Esophagus muscularis mucosa (tissue), 4 donors: ENCODE data around the gene MGLL. TPM values are rescaled to one million over a fixed set of nuclear protein-coding genes. Genes with fewer than 3 reads are reported as not detected.

Experiments used
- DNase-seq: peaks from one replicate; pipeline ENCODE4 v3.0.0-alpha.2; 2017; ENCODE audit errors: extremely low spot score
- H3K27ac ChIP-seq, 4 donors: fragments of 200-600 bp; sonication (generic); replicated peaks in 1 of 4; 1 replicate in 3 of 4; 2 replicates in 1 of 4; pipeline ENCODE4 v1.5.1; 2016 to 2019; ENCODE audit warnings: mild to moderate bottlenecking in 1 of 4
- H3K27me3 ChIP-seq, 4 donors: fragments of 200-600 bp; sonication (generic); one replicate each; pipeline versions ENCODE4 v1.5.1 to v1.6.0; 2016 to 2019
- H3K36me3 ChIP-seq, 4 donors: fragments of 200-600 bp; sonication (generic); one replicate each; pipeline ENCODE4 v1.5.1; 2016 to 2019
- H3K4me1 ChIP-seq, 4 donors: fragments of 200-600 bp; sonication (generic); one replicate each; pipeline ENCODE4 v1.5.1; 2016 to 2019
- H3K4me3 ChIP-seq, 4 donors: fragments of 200-600 bp; sonication (generic); 1 replicate in 2 of 4; 2 replicates in 2 of 4; pipeline ENCODE4 v1.5.1; 2016 to 2019; ENCODE audit warnings: mild to moderate bottlenecking in 4 of 4, moderate library complexity in 1 of 4
- H3K9me3 ChIP-seq, 4 donors: fragments of 200-600 bp; sonication (generic); 1 replicate in 3 of 4; 2 replicates in 1 of 4; pipeline ENCODE4 v1.5.1; 2016 to 2019
- EP300 ChIP-seq: sonication (generic); formaldehyde crosslinking; IDR thresholded peaks from one replicate; pipeline ENCODE4 v1.6.1; 2017; ENCODE audit warnings: antibody characterized with exemption
- POLR2A ChIP-seq: fragments of 450-650 bp; IDR thresholded peaks from one replicate; pipeline ENCODE4 v1.6.1; 2017; ENCODE audit warnings: antibody characterized with exemption, moderate library complexity, mild to moderate bottlenecking, low read depth
- POLR2AphosphoS5 ChIP-seq, 2 donors: sonication (generic); formaldehyde crosslinking; IDR thresholded peaks; one replicate each; pipeline ENCODE4 v1.6.1; 2017; ENCODE audit warnings: antibody characterized with exemption in 2 of 2
- WGBS: methylation state at CpG from one replicate; pipeline ENCODE4 v1.1.5; 2018; 5-methylcytosine and 5-hydroxymethylcytosine counted together
- intact Hi-C: fragments of 100-400 bp; cut with DNase I; formaldehyde crosslinking; loops from one replicate; pipeline ENCODE4 v1.15.1; 2023
- total RNA-seq, 4 donors: library from RNA; depleted of rRNA; stranded (reverse); fragments of >200 nt; gene quantifications; one replicate each; pipeline versions ENCODE4 v1.1.0 to v1.2.1, GENCODE V29; 2016
- TF ChIP-seq, protein P1 (sequence below), 3 experiments: fragments of 200-600 bp in 2 of 3; fragments of 450-650 bp in 1 of 3; sonication (generic) in 2 of 3; IDR thresholded peaks; one replicate each; pipeline ENCODE4 v1.5.1; 2017 to 2019; ENCODE audit warnings: antibody characterized with exemption in 3 of 3, mild to moderate bottlenecking in 2 of 3, moderate library complexity in 1 of 3

The MGLL gene
- total RNA-seq, 4 donors from 2014 or later = 56.5 to 155 (median 80.7) TPM

DNA sequence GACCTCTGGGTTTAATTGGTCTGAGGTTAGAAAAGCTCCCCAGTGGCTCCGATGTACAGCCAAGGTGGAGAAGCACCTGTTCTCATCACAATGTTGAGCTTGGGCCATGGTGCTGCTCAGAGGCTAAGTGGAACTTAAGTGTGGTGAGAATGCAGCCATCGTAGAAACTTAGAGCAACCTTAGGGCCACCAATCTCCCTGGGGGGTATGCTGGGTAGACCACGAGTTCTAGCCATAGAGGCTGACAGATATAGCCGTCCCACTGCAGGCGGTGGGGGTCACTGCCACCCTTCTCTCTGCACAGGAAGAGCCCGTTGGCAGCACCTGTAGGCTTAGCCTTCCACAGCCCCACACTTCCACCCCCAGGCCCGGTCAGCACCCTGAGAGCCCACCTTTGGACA lies 38.0 kb downstream of the MGLL start:
- 88% methylated on average over 3 of the region's 7 CpGs for WGBS
- TF ChIP-seq, protein P1, sequence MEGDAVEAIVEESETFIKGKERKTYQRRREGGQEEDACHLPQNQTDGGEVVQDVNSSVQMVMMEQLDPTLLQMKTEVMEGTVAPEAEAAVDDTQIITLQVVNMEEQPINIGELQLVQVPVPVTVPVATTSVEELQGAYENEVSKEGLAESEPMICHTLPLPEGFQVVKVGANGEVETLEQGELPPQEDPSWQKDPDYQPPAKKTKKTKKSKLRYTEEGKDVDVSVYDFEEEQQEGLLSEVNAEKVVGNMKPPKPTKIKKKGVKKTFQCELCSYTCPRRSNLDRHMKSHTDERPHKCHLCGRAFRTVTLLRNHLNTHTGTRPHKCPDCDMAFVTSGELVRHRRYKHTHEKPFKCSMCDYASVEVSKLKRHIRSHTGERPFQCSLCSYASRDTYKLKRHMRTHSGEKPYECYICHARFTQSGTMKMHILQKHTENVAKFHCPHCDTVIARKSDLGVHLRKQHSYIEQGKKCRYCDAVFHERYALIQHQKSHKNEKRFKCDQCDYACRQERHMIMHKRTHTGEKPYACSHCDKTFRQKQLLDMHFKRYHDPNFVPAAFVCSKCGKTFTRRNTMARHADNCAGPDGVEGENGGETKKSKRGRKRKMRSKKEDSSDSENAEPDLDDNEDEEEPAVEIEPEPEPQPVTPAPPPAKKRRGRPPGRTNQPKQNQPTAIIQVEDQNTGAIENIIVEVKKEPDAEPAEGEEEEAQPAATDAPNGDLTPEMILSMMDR (IDR thresholded peaks at IDR 0.05) = no peak
- TF ChIP-seq EP300 = no peak
- no peak for TF ChIP-seq POLR2AphosphoS5 (IDR thresholded peaks at IDR 0.05)
- no peak for TF ChIP-seq POLR2A
- Histone ChIP-seq H3K36me3 (peaks cover 0 to 5% (median 0%) of the 10 kb centered on the region in 4 donors), H3K4me3 (no peak overlapping the region), H3K9me3 (no peaks in the 10 kb centered on the region), H3K27me3 (no peaks in the 10 kb centered on the region), H3K4me1 (peaks cover 83 to 100% (median 93%) of the 10 kb centered on the region in 4 donors), H3K27ac (peak overlapping the region; percentile 29 to 91 (median 89))
- intact Hi-C loops = no loop called here
- DNase-seq = no peak

DNA sequence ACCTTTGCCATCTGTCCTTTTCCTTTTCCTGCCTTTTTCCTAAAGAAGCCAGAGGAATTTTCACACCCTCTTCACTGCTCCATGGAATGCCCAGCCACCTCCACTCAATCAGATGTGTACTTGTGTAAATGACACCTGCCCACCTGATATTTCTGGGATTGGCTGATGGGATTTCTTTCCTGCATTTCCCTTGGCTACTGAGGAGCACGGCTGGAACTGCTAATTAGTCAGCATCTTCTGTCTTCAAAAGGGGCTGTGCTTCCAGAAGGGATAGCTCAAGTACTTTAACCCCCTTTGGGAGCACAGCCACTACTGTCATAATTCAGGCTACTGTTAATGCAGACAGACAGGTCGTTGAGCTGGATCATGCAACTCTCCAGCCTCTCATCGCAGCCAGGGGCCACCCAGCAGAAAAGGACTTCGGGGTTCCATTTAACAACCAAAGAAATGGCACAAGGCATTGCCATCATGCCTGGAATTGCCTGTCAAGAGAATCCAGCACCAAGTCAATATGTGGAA lies 38.6 kb downstream of the MGLL start:
- H3K27ac ChIP-seq = peak overlapping the region in 3 of 4 donors; percentile 29 to 91 (median 89)

DNA sequence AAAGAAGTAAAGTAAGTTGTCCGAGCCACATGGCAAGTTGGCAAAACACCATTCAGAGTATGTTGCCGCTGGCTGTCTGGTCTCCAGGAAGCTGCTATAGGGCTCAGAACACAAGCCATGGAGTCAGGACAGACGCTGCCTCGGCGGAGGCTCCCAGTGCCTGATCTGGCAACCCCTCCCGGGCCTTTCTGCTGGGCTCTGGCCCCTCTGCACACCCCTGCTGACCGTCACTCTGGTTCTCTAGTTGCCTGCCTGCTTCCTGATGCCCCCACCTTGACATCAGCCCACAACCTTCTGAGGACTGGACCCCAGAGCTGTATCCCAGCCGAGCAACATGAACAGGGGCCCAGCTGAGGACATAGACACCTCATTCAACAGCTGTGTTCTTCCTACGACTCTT lies 39.1 kb downstream of the MGLL start:
- 90% methylated on average over 9 of the region's 9 CpGs for WGBS
- Histone ChIP-seq H3K27ac (peak overlapping the region in 2 of 4 donors; percentile 89 to 91), H3K9me3 (no peaks in the 10 kb centered on the region), H3K36me3 (peaks cover 0 to 5% (median 0%) of the 10 kb centered on the region in 4 donors), H3K27me3 (no peaks in the 10 kb centered on the region), H3K4me1 (peaks cover 73 to 99% (median 87%) of the 10 kb centered on the region in 4 donors), H3K4me3 (no peak overlapping the region)
- DNase-seq = no peak
- no peak for TF ChIP-seq EP300
- TF ChIP-seq POLR2A = no peak
- TF ChIP-seq, protein P1 (IDR thresholded peaks at IDR 0.05) = no peak
- TF ChIP-seq POLR2AphosphoS5 (IDR thresholded peaks at IDR 0.05) = no peak
- intact Hi-C loops = no loop called here

More for the DNA sequence above, 38.6 kb downstream of the MGLL start:
- TF ChIP-seq, protein P1 (IDR thresholded peaks at IDR 0.05) = no peak
- TF ChIP-seq EP300 (no peak), POLR2A (no peak)
- WGBS = 75% methylated on average over 4 of the region's 4 CpGs
- peaks cover 0 to 5% (median 0%) of the 10 kb centered on the region in 4 donors for H3K36me3 ChIP-seq
- no peak overlapping the region for H3K4me3 ChIP-seq
- H3K9me3 ChIP-seq = no peaks in the 10 kb centered on the region
- H3K27me3 ChIP-seq = no peaks in the 10 kb centered on the region
- H3K4me1 ChIP-seq = peaks cover 78 to 99% (median 91%) of the 10 kb centered on the region in 4 donors
- no peak for DNase-seq
- intact Hi-C loops = no loop called here

DNA sequence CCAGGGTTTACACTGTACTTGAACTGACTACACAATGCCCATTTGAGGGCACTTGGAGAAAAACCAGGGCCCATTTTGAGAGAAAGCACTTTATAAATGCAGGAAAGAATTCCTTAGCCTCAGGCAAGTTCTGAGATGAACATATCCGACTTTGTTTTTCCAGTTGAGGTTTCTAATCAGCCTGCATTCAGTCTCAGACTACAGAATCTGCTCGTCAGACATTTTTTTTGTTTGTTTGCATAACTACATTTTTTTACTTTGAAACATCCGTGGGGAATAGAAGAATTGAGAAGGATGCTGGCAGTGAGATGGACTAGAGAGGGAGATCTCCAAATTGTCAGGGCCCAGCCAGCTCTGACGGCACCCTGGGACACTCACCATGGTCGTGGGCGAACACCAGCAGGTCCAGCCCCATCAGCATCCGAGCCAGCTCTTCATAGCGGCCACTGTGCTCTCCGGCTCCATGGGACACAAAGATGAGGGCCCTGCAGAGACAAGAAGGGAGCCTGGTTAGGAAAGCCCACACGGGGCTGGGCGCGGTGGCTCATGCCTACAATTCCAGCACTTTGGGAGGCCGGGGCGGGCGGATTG lies 40.8 kb downstream of the MGLL start:
- H3K36me3 ChIP-seq = peaks cover 0 to 5% (median 2%) of the 10 kb centered on the region in 4 donors
- peak overlapping the region; percentile 63 to 77 (median 65) for H3K27ac ChIP-seq
- 70% methylated on average over 15 of the region's 15 CpGs for WGBS
- H3K9me3 ChIP-seq = peaks cover 0 to 4% (median 0%) of the 10 kb centered on the region in 4 donors
- no peak for DNase-seq
- peaks cover 61 to 89% (median 79%) of the 10 kb centered on the region in 4 donors for H3K4me1 ChIP-seq
- intact Hi-C loops = no loop called here
- H3K4me3 ChIP-seq = no peak overlapping the region
- no peak for TF ChIP-seq POLR2A
- TF ChIP-seq, protein P1 (IDR thresholded peaks at IDR 0.05) = no peak
- no peak for TF ChIP-seq POLR2AphosphoS5 (IDR thresholded peaks at IDR 0.05)
- no peak for TF ChIP-seq EP300
- H3K27me3 ChIP-seq = no peaks in the 10 kb centered on the region
